Left colon (tissue), 2 donors: ENCODE data around the gene ZNF764. TPM values are rescaled to one million over a fixed set of nuclear protein-coding genes. Genes with fewer than 3 reads are reported as not detected.

Experiments
- ATAC-seq: fragments of 200-7000 bp; cut with Tn5 transposase; one replicate; pipeline ENCODE4 v1.9.1; 2020; ENCODE audit warnings: mild to moderate bottlenecking, moderate library complexity
- DNase-seq, 2 donors: peaks; one replicate each; pipeline ENCODE4 v3.0.0-alpha.2; 2020
- intact Hi-C, 2 donors: fragments of 100-400 bp; cut with DNase I in 1 of 2; cut with micrococcal nuclease in 1 of 2; formaldehyde crosslinking; loops; one replicate each; pipeline versions ENCODE4 v1.11.2 to v1.14.0; 2022; cut with DNase I, micrococcal nuclease
- total RNA-seq, 2 donors: library from RNA; stranded (reverse); fragmentation: NEBNext Ultra II Directional; extraction: Animal tissue kit (Norgen Biotek cat#: 25700); gene quantifications; one replicate each; pipeline ENCODE4 v1.2.1, GENCODE V29; 2021
- donor health status: DM: no; HTN: no; CAD: no.
- donor health status: DM: yes; HTN: yes; CAD: no.

Gene ZNF764
- total RNA-seq, 2 donors from 2014 or later, result 10.6 to 20.7 TPM

DNA sequence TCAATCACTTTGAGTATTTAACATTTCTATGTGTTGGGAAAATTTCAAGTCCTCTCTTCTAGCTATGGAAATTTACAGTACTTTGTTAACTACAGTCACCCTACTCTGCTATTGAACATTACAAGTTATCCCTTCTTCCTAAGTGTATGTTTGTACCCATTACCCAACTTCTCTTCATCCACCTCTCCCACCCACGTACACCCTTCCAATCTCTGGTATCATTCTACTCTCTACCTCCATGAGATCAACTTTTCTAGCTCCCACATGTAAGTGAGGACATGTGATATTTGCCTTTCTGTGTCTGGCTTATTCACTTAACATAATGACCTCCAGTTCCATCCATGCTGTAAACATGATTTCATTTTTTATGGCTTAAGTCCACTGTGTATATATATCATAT, 16.5 kb upstream of the ZNF764 start:
- ATAC-seq, result no peak
- intact Hi-C loops, result no loop called here

DNA sequence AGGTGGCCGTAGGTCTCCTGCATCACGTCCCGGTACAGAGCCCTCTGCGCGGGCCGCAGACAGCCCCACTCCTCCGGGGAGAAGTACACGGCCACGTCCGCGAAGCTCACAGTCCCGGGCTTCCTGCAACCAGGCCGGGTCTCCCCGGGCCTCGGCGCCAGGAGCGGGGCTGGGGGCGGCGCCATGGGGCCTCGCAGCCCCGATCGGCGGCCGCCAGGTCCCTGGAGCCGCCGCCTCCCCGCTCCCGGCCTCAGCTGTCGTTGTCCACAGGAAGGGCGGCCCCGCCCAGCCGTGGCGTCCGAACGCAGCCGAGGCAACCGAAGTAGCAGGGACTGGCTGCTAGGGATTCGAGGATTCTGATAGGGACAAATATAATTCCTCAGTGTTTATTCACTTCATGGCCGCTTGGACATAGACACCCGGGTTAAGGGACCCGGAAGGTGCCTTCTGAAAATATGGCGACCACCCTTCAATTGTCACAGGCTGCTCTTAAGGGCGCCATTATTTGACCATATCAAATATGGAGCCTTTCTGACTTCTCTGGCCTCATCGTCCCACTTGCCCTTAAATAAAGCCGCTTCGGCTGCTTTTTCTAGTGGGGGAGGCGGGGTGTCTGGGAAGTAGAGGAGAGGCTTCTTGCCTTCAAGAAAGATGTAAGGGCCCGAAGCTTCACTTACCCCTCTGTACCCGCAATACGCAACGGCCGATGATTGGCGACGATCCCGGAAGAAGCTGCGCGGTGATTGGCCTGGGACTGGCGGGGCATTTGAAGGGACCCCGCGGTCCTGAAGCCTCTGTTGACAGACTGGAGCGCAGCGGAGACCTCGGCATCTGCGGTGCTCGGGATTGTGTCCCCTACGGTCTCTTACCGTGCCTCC, 13.5 kb upstream of the ZNF764 start, which contains the start of gene ZNF688:
ZNF688 (minus strand) TSS at position 270 of the 878 bp plus-strand sequence; CDS start at position 185, 85 bp downstream.
- DNase-seq (peak; percentile 94 to 97), ATAC-seq (peak; percentile 83)
- intact Hi-C loops, result no loop called here

More for the DNA sequence above, 16.5 kb upstream of the ZNF764 start:
- no peak for DNase-seq

DNA sequence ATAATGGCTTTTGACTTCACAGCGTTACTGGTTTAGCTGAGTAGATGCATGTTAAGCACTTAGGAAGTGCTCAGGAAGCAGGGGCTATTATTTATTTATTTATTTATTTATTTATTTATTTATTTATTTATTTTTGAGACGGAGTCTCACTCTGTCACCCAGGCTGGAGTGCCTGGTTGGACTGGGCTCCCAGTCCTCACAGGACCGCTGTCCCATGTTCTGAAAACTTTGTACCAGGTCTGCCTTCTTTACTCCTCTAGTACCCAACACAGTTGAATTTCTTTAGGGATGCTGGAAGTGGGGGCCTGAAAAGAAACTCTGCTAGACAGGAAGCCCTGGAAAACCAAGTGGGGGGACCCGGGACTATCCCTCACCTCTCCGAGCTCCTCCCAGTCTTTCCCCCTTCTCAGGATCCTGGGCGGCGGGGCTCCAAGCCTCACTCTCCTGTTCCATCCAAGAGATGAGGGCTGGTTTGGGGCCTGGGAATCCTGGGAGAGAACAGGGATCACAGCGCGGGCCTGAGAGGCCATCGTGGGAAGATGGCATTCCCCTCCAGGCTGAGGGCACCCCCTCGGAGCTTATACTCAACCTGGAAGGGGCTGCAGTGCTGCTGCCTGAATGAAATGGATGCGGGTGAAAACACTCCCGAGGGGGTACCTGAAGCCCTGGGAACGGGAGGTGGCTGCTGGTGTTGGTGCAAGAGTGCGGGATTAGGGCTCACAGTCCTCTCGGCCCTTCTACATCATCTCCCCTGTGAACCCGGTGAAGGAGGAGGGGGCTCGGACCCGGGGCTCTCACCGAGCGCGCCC, 12.7 kb upstream of the ZNF764 start:
- intact Hi-C loops, result no loop called here
- ATAC-seq, result peak; percentile 16
- DNase-seq, result peak in 1 of 2 donors; percentile 50

DNA sequence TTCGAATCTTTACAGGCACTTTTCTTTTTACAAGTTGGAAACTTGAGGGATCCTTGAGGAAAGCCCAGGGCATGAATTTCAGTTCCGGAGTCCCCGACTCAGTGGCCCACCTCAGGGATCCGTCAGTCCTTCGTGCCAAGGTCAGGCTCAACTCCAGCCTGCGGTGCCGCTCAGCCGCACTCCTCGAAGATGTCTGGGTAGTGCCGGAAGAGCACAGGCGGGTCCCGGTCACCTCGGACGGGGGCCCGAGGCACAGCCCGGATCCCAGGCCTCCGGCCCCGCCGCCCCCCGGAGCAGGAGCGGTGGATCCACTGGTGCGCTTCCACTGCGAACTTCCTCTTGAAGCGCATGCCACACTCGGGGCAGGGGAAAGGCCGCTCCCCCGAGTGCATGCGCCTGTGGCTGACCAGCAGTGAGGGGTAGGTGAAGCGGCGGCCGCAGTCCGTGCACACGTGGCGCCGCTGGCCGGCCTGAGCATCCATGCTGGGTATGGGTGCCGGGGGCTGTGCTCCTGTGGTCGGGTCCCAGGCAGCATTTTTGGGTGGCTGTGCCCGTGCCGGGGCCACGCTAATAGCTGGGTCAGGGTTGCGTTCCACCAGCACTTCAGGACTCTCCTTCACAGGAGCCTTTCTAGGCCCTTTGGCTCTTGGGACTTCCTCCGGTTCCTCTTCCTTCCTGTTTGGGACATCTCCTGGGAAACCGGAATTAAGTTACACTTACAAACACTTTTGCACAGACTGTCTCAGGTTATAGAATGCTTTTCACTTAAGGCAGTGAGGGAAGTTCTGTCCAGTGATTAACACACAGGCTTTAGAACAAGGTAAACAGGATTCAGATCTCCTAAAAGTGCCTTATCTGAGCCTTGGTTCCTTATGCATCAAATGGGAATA, 11.8 kb upstream of the ZNF764 start:
- DNase-seq (no peak), ATAC-seq (no peak)
- intact Hi-C loops, result no loop called here

DNA sequence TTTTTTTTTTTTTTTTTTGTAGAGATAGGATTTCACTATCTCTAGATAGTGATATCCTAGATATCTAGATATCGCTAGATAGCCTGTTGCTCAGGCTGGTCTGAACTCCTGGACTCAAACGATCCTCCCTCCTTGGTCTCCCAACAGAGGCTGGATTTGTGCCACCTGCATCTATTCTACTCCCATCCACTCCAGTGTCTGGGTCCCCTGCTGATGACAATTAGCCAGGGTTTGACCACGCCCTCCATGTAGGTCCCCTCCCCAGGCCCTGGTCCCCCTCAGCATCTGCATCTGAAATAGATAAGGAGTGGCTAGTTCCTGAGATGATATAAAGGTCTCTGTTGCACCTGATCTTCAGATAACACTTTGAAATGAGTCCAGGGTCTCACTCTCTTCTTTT, 11.1 kb upstream of the ZNF764 start:
- DNase-seq (no peak), ATAC-seq (no peak)
- intact Hi-C loops, result no loop called here

DNA sequence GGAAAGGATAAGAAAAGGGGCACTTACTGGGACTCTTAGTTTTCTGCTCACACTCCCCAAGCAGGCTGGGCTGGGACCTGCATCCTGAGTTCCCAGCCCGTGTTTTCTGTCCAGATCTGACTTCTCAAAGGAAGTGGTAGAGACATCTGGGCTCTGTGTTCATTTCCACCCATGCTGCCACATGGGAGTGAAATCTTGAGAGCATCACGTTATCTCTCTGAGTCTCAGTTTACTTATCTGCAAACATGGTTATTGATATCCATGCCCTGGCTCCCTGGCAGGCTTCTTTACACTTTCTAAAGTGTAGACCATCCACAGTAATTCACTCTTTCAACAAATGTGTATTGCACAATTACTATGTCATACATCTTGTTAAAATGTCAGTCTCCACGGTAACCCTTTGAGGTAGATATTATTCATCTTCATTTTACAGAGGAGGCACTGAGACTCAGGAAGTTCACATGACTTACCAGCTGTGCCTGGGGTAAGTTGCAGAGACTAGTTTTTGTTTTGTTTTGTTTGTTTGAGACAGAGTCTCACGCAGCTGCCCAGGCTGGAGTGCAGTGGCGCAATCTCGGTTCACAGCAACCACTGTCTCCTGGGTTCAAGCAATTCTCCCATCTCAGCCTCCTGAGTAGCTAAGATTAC, 9.9 kb upstream of the ZNF764 start:
- DNase-seq, result no peak
- no peak for ATAC-seq
- intact Hi-C loops, result no loop called here

DNA sequence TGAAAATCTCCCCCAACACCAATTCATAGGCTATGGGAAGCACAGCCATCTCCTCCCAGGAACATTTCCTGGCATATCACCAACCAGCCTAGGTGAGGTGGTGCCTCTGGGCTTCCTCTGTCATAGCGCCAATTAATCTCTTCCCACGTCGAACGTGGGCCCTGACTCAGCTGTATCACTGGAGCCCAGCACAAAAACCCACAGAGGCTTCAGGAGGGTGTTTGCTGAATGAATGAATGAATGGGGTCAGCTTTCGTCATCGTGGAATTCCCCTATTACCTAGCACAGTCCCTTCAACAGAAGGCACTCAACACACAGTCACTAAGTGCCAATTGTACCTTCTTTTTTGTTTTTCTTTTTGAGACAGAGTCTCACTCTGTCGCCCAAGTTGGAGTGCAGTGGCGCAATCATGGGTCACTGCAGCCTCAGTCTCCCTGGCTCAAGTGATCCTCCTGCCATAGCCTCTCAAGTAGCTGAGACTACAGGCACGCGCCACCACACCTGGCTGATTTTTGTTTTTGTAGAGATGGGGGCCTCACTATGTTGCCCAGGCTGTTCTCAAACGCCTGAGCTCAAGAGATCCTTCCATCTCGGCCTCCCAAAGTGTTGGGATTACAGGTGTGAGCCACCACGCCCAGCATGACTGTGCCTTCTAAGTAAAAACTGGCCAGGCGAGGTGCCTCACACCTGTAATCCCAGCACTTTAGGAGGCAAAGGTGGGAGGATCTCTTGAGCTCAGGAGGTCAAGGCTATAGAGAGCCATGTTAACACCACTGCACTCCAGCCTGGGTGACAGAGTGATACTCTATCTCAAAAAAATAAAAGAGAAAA, 9.2 kb upstream of the ZNF764 start:
- DNase-seq (no peak), ATAC-seq (no peak)
- intact Hi-C loops, result no loop called here

DNA sequence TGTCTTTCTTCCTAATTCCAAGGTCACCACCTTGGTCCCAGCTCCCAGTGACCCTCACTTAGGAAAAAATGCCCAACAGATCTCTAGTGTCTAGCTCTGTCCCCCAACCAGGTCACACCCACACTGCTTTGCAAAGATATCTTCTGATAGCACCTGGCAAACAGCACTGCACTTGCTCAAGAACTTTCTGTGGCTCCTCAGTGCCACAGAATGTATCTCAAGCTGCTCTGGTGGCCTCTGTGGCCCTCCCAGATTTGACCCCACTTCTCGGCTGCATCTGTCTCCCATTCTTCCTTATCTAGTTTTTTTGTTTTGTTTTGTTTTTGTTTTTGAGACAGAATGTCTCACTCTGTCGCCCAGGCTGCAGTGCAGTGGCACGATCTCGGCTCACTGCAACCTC, 8.4 kb upstream of the ZNF764 start:
- no peak for ATAC-seq
- DNase-seq, result no peak
- intact Hi-C loops, result no loop called here

DNA sequence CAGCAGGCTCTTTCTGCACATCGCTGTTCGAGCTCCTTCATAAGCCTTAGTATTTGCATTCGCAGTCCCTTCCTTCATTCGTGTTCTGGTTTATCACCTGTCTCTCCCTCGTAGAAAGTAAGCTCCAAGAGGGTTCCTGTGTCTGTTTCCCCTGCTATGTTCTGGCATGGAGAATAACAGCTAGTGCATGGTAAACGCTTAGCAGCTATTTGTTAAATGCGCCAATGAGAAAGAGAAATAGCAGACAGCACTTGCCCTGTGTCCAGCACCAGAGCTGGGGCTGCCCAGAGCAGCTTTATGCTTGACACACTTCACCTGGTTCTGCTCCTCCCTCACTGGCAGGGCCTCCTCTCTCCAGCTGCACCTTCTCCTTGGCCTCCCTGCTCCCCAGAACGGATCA, 7.8 kb upstream of the ZNF764 start:
- intact Hi-C loops, result no loop called here
- ATAC-seq, result no peak
- DNase-seq, result no peak

DNA sequence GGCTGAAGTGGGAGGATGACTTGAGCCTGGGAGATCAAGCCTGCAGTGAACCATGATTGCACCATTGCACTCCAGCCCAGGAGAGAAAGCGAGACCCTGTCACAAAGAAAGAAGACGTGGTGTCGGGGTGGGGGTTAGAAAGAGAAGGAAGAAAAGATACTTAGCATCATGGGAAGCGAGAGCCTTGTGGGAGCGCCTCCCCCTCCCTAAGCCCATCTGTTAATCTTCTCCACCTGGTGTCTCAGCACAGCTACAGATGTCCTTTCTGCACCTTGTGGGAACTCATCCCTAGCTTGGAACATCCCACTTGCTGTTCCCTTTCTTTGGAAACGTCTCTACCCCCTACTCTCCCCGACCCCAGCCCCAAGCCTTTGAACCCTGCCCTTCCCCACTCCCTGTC, 7.4 kb upstream of the ZNF764 start:
- intact Hi-C loops, result no loop called here
- DNase-seq, result no peak
- no peak for ATAC-seq

DNA sequence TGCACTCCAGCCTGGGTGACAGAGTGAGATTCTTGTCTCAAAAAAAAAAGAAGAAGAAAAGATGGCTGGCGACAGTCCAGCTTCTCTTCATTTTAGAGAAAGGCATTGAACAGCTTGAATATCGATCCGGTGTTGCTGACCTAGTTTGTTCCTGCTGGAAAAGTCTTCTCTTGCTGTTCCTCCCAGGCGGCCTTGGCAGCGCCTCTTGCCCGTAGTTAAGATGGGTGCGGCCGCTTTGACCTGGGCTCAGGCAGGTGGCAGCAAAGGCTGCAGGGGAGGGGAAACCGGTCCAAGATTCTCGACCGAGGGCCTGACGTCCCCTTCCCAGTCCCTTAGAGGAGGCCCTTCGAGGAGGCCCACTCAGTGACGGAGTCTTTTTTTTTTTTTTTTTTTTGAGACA, 3.8 kb upstream of the ZNF764 start:
- ATAC-seq, result peak; percentile 35
- intact Hi-C loops, result no loop called here
- DNase-seq, result peak; percentile 63 to 75

DNA sequence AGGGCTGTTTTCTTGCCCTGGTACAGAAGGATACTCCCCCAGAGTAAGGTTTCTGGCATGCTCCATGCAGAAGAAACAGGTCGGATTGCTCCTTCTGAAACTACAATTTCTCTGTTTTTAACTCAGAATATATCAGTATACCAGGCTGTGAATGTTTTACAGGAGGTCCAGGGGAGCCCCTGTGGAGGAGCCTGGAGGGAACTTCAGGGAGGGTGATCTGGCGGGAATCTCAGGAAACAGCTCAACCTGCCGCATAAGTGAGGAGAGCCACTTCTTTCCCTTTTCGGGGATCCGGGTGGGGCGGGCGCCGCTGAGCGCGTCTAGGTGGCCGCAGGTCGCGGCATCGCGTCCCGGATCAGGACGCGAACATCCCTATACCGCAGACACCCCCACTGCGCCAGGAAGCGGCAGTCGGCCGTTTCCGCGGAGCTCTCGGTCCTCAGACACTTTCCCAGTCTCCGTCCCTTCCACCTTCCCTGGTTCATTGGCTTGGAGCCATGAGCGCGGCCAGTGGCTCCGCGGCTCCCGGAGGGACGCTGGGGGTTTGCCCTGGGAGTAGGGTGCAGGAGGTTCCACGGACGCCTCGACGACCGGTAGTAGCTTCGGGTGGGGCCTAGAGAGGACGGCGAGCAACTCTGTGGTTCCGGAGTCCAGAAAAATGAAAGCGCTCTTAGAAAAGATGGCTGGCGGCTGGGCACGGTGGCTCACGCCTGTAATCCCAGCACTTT, 3.1 kb upstream of the ZNF764 start:
- ATAC-seq, result peak; percentile 1
- intact Hi-C loops, result no loop called here
- peak in 1 of 2 donors; percentile 56 for DNase-seq

DNA sequence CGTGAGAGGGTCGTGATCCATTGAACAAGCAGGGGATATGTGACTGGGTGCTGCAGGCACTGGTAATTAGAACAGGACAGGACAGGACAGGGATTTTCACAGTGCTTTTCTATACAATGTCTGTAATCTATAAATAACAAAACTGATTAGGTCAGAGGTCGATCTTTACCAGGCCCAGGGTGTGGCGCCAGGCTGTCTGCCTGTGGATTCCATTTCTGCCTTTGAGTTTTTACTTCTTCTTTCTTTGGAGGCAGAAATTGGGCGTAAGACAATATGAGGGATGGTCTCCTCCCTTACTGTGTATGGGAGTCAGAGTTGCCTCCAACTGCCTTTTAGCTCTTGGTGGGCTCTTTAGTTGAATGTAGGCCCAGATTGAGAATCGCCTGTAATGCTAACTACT, 1.5 kb upstream of the ZNF764 start:
- intact Hi-C loops, result no loop called here

DNA sequence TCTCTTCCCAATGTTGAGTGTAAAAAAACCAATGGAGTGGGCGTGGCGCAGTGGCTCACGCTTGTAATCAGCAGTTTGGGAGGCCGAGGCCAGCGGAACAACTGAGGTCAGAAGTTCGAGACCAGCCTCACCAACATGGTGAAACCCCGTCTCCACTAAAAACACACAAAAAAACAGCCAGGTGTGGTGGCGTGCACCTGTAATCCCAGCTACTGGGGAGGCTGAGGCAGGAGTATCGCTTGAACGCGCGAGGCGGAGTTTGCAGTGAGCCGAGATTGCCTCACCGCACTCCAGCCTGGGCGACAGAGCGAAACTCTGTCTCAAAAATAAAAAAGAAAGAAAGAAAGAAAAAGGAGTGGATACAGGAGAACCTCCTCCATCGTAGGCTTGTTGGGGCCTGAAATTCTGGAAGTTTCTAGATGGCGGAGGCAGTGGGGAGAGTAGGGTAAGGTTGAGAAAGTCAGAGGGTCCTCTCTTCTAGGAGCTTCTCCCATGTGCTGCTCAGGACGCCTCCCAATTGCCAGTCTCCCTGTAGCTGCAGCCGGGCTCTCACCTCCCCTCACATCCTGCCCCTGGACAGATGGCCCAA, 709 bp upstream of the ZNF764 start:
- intact Hi-C loops, result no loop called here
- no peak for DNase-seq
- ATAC-seq, result no peak

More for the DNA sequence above, 1.5 kb upstream of the ZNF764 start:
- no peak for ATAC-seq
- no peak for DNase-seq

DNA sequence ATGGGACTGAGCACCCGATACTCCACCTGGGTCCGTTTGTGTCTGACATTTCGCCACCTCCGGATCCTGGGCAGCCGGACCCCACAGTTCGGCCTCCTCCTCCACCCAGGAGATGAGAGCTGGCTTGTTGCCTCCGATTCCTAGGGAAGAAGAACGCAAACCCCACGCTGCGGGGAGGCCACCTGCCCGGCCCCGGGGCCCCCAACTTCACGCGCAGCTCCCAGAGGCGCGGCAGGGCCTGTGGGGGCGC, 542 bp downstream of the ZNF764 start:
- intact Hi-C loops, result no loop called here
- no peak for DNase-seq
- no peak for ATAC-seq

DNA sequence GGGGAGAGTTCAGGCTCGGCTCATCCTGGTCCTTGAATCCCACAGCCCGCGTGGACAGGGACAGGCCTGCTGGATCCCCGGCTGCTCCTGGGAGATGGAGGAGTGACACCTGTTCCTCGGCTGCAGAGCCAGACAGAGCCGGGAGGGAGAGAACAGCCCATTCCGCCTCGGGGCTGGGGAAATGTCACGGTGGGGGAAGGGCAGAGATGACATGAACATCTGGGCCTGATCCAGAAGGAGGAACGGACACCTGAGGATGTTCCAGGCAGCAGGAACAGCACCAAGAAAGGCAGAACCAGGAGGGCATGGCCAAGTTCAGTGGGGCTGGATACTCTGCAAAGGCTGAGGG, 2.1 kb downstream of the ZNF764 start:
- peak in 1 of 2 donors; percentile 49 for DNase-seq
- intact Hi-C loops, result no loop called here
- ATAC-seq, result no peak
